ENCODE measurements around the gene DCAKD. TPM values are rescaled to one million over a fixed set of nuclear protein-coding genes. Genes with fewer than 3 reads are reported as not detected.

Gene DCAKD
- total RNA-seq, 1 experiment from 2014 or later, result 57.7 TPM

DNA sequence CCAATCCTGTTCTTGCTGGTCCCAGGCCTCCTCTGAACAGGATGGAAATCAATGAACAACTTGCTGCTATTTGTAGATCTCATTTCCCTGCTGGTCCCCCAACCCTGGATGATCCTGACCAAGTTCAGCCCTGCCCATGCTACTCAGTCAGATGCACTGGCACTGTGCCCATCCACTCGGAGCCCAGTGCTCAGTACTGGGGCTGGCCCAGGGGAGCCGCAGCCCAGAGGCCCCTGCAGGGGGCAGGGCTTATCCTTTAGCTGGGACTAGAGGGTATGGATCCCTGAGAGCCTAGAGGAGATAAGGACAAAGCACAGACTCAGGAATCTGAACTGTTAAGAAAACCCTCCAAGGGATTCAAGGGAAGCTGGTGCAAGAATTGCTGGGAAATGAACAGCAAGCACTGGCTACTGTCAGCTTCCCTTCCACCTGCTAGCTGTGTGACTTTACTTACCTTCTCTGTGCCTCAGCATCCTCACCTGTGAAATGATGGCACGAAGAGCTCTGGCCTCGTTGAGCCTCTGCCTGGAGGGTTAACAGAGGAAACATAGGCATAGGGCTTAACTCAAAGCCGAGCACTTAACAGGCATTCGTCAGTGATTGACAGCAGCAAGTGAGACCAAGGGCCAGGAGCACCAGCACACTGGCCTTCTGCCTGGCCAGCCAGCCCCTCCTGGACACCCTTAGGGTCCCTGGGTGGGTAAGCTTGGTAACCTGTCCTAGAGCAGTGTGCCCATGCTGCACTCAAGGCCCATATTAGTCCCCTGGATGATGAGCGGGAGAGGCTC lies 53.5 kb downstream of the DCAKD start (continued):
- TF ChIP-seq, protein P1, sequence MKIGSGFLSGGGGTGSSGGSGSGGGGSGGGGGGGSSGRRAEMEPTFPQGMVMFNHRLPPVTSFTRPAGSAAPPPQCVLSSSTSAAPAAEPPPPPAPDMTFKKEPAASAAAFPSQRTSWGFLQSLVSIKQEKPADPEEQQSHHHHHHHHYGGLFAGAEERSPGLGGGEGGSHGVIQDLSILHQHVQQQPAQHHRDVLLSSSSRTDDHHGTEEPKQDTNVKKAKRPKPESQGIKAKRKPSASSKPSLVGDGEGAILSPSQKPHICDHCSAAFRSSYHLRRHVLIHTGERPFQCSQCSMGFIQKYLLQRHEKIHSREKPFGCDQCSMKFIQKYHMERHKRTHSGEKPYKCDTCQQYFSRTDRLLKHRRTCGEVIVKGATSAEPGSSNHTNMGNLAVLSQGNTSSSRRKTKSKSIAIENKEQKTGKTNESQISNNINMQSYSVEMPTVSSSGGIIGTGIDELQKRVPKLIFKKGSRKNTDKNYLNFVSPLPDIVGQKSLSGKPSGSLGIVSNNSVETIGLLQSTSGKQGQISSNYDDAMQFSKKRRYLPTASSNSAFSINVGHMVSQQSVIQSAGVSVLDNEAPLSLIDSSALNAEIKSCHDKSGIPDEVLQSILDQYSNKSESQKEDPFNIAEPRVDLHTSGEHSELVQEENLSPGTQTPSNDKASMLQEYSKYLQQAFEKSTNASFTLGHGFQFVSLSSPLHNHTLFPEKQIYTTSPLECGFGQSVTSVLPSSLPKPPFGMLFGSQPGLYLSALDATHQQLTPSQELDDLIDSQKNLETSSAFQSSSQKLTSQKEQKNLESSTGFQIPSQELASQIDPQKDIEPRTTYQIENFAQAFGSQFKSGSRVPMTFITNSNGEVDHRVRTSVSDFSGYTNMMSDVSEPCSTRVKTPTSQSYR (CRISPR knock-in tag; IDR thresholded peaks at IDR 0.05), result no peak
- no peak for TF ChIP-seq NR3C1 (CRISPR knock-in tag; conservative IDR thresholded peaks at IDR 0.05; ENCODE audit: low read depth)

DNA sequence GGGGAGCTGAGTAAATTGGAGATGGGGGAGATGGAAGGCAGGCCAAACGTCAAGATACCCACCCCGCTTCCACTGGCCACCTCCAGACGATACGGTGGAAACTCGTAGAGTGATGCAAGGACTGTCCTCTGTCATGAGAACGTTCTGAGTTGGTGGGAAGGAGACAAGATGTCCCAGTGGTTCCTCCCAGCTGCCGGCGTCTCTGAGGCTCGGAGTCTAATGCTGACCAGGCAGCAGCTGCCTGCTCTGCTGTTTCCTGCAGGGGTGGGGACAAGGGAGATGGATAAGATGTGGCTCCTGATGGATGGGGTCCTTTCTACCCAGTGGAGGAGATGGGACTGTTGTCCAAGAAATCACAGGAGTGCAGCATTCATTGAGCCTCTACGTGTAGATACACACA lies 55.1 kb downstream of the DCAKD start:
- DNase-seq (ENCODE audit: low spot score), result no peak
- H3K9me3 Mint-ChIP-seq, result peaks cover 17% of the 10 kb centered on the region
- CTCF ChIA-PET, result interaction anchor here (0.6 to 2.0 kb wide), 4 partner anchors 8 to 139 kb away, joined by 3 to 16 read pairs (median 6); partner anchors contain the start of genes ACBD4 and C1QL1
- TF ChIP-seq JUN (CRISPR knock-in tag; IDR thresholded peaks at IDR 0.05) (no peak), NFYB (CRISPR knock-in tag; conservative IDR thresholded peaks at IDR 0.05; ENCODE audit: low read depth) (no peak), NFATC4 (CRISPR knock-in tag; IDR thresholded peaks at IDR 0.05) (no peak)
- TF ChIP-seq, protein P2, sequence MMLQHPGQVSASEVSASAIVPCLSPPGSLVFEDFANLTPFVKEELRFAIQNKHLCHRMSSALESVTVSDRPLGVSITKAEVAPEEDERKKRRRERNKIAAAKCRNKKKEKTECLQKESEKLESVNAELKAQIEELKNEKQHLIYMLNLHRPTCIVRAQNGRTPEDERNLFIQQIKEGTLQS (CRISPR knock-in tag; conservative IDR thresholded peaks at IDR 0.05), result no peak
- TF ChIP-seq, protein P3, sequence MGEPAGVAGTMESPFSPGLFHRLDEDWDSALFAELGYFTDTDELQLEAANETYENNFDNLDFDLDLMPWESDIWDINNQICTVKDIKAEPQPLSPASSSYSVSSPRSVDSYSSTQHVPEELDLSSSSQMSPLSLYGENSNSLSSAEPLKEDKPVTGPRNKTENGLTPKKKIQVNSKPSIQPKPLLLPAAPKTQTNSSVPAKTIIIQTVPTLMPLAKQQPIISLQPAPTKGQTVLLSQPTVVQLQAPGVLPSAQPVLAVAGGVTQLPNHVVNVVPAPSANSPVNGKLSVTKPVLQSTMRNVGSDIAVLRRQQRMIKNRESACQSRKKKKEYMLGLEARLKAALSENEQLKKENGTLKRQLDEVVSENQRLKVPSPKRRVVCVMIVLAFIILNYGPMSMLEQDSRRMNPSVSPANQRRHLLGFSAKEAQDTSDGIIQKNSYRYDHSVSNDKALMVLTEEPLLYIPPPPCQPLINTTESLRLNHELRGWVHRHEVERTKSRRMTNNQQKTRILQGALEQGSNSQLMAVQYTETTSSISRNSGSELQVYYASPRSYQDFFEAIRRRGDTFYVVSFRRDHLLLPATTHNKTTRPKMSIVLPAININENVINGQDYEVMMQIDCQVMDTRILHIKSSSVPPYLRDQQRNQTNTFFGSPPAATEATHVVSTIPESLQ (CRISPR knock-in tag; IDR thresholded peaks at IDR 0.05), result no peak
- H3K27me3 Mint-ChIP-seq (ENCODE audit: low read depth), result peaks cover 4% of the 10 kb centered on the region
- no peak overlapping the region for H3K27ac Mint-ChIP-seq
- H3K4me1 Mint-ChIP-seq, result peaks cover 6% of the 10 kb centered on the region
- POLR2A ChIA-PET, result no interaction called here
- peaks cover 11% of the 10 kb centered on the region for H3K36me3 Mint-ChIP-seq
- ATAC-seq, result no peak
- H3K4me3 Mint-ChIP-seq, result no peak overlapping the region

DNA sequence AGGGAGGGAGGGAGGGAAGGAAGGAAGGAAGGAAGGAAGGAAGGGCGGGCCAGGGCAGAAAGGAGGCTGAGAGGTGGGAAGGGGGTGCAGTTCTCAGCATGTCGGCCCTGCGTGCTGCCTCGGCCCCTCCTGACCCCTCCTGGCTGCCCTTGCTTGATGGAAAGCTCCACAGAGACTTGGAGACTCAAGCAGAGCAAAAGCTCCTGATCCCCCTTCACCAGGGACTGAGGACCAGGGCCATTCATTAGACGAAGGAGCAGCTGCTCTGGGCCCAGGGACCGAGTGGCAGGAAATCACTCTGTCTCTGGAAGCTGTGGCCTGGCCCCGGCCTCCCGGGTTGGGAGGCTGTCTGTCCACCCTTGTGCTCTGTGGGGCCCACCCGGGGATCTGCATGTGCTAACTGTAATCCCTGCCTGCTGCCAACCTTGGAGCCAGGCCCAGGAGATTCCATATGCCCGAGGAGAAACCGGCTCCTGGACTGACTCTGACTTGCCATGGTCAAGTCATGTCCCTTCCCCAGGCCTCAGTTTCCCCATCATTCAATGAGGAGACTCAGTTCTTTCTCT lies 55.9 kb downstream of the DCAKD start:
- H3K27me3 Mint-ChIP-seq (ENCODE audit: low read depth), result peaks cover 4% of the 10 kb centered on the region
- ATAC-seq, result no peak
- peaks cover 16% of the 10 kb centered on the region for H3K9me3 Mint-ChIP-seq
- ChIA-PET CTCF (interaction anchor here (1.2 to 2.0 kb wide), 4 partner anchors 8 to 140 kb away, joined by 6 to 16 read pairs (median 6); partner anchors contain the start of genes ACBD4 and C1QL1), POLR2A (no interaction called here)
- DNase-seq (ENCODE audit: low spot score), result no peak
- no peak for TF ChIP-seq OVOL2 (CRISPR knock-in tag; IDR thresholded peaks at IDR 0.05; ENCODE audit: borderline replicate concordance)
- TF ChIP-seq, protein P4, sequence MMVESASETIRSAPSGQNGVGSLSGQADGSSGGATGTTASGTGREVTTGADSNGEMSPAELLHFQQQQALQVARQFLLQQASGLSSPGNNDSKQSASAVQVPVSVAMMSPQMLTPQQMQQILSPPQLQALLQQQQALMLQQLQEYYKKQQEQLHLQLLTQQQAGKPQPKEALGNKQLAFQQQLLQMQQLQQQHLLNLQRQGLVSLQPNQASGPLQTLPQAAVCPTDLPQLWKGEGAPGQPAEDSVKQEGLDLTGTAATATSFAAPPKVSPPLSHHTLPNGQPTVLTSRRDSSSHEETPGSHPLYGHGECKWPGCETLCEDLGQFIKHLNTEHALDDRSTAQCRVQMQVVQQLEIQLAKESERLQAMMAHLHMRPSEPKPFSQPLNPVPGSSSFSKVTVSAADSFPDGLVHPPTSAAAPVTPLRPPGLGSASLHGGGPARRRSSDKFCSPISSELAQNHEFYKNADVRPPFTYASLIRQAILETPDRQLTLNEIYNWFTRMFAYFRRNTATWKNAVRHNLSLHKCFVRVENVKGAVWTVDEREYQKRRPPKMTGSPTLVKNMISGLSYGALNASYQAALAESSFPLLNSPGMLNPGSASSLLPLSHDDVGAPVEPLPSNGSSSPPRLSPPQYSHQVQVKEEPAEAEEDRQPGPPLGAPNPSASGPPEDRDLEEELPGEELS (CRISPR knock-in tag; IDR thresholded peaks at IDR 0.05), result no peak
- TF ChIP-seq, protein P5, sequence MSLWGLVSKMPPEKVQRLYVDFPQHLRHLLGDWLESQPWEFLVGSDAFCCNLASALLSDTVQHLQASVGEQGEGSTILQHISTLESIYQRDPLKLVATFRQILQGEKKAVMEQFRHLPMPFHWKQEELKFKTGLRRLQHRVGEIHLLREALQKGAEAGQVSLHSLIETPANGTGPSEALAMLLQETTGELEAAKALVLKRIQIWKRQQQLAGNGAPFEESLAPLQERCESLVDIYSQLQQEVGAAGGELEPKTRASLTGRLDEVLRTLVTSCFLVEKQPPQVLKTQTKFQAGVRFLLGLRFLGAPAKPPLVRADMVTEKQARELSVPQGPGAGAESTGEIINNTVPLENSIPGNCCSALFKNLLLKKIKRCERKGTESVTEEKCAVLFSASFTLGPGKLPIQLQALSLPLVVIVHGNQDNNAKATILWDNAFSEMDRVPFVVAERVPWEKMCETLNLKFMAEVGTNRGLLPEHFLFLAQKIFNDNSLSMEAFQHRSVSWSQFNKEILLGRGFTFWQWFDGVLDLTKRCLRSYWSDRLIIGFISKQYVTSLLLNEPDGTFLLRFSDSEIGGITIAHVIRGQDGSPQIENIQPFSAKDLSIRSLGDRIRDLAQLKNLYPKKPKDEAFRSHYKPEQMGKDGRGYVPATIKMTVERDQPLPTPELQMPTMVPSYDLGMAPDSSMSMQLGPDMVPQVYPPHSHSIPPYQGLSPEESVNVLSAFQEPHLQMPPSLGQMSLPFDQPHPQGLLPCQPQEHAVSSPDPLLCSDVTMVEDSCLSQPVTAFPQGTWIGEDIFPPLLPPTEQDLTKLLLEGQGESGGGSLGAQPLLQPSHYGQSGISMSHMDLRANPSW (CRISPR knock-in tag; conservative IDR thresholded peaks at IDR 0.05; ENCODE audit: low read depth), result no peak
- peaks cover 5% of the 10 kb centered on the region for H3K4me1 Mint-ChIP-seq
- H3K27ac Mint-ChIP-seq, result no peak overlapping the region
- peaks cover 11% of the 10 kb centered on the region for H3K36me3 Mint-ChIP-seq
- no peak overlapping the region for H3K4me3 Mint-ChIP-seq
